Tibial nerve (tissue), 3 donors: ENCODE data around the gene USP6NL.

Experiments
- CTCF ChIP-seq, 5 experiments: fragments of 200-600 bp in 3 of 5; fragments of 450-650 bp in 2 of 5; sonication (generic) in 3 of 5; IDR thresholded peaks; one replicate each; pipeline ENCODE4 v1.5.1; 2016 to 2019; ENCODE audit warnings: antibody characterized with exemption in 5 of 5, mild to moderate bottlenecking in 3 of 5, moderate library complexity in 2 of 5
- POLR2A ChIP-seq, 2 donors: fragments of 450-650 bp; IDR thresholded peaks; one replicate each; pipeline ENCODE4 v1.6.1; 2017; ENCODE audit warnings: antibody characterized with exemption in 2 of 2, mild to moderate bottlenecking in 2 of 2, moderate library complexity in 2 of 2

GRCh38 chr10:11483201-11484148 is 128.0 kb downstream of the USP6NL start:
- TF ChIP-seq CTCF (IDR thresholded peaks at IDR 0.05) (no peak), POLR2A (IDR thresholded peaks at IDR 0.05) (no peak)
